IMR-90 (cell line): Measurements from ENCODE around the gene PYGO2.

Source experiments
- BHLHE40 ChIP-seq: fragments of 150-350 bp; IDR thresholded peaks from 2 replicates; pipeline ENCODE4 v1.6.1; 2016; ENCODE audit warnings: mild to moderate bottlenecking, low read depth, low read length
- CEBPB ChIP-seq: IDR thresholded peaks from 2 replicates; pipeline ENCODE4 v1.6.1; 2012; ENCODE audit warnings: low read depth, low read length, improper control_type of control experiment
- CTCF ChIP-seq: conservative IDR thresholded peaks from 2 replicates; pipeline ENCODE4 v1.5.1; 2012; ENCODE audit warnings: mild to moderate bottlenecking, low read depth, low read length, improper control_type of control experiment

GRCh38 chr1:154990276-154990675, 28.7 kb upstream of the PYGO2 start:
- TF ChIP-seq CTCF (no peak), CEBPB (no peak), BHLHE40 (no peak)
